GM12865 (cell line): Measurements from ENCODE around the gene NDST1.

Experiments used
- DNase-seq: peaks from one replicate; pipeline ENCODE4 v3.0.0; 2010; ENCODE audit warnings: low read depth
- H3K4me3 ChIP-seq: 2 replicates; pipeline ENCODE4 v1.5.1; 2011; ENCODE audit warnings: mild to moderate bottlenecking, low read depth, low read length, control low read depth
- TF ChIP-seq, protein P1 (sequence below): IDR thresholded peaks from 2 replicates; pipeline ENCODE4 v1.5.1; 2011; ENCODE audit warnings: low read length, control low read depth, low read depth, inconsistent platforms; ENCODE audit not compliant: insufficient read depth; ENCODE audit errors: missing control alignments

Gene NDST1

DNA sequence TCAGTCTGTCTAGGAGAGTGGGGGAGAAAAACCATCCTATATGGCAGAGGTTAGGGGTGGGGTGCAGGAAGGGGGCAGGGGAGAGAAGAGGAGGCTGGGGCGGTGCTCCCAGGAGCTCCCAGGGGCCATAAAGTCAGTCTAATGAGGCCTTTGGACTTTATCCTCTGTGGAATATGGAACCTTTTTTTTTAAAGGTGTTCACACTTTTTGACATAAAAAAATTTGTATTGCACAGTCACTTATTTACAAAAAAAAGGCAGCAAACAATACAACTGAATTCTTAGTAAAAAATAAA, 80.6 kb downstream of the NDST1 start:
- no peak for DNase-seq
- TF ChIP-seq, protein P1, sequence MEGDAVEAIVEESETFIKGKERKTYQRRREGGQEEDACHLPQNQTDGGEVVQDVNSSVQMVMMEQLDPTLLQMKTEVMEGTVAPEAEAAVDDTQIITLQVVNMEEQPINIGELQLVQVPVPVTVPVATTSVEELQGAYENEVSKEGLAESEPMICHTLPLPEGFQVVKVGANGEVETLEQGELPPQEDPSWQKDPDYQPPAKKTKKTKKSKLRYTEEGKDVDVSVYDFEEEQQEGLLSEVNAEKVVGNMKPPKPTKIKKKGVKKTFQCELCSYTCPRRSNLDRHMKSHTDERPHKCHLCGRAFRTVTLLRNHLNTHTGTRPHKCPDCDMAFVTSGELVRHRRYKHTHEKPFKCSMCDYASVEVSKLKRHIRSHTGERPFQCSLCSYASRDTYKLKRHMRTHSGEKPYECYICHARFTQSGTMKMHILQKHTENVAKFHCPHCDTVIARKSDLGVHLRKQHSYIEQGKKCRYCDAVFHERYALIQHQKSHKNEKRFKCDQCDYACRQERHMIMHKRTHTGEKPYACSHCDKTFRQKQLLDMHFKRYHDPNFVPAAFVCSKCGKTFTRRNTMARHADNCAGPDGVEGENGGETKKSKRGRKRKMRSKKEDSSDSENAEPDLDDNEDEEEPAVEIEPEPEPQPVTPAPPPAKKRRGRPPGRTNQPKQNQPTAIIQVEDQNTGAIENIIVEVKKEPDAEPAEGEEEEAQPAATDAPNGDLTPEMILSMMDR, result no peak
- H3K4me3 ChIP-seq, result no peak overlapping the region

DNA sequence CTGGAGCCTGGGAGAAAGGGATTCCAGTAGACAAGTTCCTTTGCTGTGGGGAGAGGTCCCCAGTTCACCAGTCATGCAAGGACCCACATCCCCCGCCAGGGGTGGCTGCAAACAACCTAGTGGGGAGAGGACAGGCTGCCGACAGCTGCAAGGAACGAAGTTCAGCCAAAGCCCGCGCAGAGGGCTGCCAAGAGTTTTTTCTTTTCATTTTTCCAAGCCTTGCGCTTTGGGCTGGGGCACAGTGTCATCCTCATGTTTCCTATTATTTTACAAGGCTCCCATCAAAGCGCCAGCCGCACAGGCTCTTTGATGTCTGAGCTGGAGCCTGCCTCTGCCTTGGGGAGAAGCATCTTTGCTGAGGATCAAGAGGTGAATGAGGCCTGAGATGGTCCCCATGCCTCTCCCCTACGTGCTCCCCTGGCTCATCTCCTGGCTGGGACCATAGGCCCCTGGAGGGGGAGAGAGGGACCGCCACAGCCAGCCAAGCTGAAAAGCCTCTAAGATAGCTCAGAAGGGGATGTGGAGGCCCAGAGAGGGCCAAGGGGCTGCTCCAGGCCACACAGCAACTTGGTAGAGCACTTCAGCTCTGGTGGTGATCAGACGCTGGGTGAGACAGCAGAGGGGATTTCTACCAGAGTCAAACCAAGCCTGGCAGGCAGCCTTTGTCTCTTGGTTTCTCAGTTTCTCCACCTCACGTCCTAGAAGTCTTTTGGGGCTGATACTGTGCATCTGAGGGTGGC, 82.1 kb downstream of the NDST1 start:
- TF ChIP-seq, protein P1, result no peak
- H3K4me3 ChIP-seq, result no peak overlapping the region
- peak; percentile 74 for DNase-seq

DNA sequence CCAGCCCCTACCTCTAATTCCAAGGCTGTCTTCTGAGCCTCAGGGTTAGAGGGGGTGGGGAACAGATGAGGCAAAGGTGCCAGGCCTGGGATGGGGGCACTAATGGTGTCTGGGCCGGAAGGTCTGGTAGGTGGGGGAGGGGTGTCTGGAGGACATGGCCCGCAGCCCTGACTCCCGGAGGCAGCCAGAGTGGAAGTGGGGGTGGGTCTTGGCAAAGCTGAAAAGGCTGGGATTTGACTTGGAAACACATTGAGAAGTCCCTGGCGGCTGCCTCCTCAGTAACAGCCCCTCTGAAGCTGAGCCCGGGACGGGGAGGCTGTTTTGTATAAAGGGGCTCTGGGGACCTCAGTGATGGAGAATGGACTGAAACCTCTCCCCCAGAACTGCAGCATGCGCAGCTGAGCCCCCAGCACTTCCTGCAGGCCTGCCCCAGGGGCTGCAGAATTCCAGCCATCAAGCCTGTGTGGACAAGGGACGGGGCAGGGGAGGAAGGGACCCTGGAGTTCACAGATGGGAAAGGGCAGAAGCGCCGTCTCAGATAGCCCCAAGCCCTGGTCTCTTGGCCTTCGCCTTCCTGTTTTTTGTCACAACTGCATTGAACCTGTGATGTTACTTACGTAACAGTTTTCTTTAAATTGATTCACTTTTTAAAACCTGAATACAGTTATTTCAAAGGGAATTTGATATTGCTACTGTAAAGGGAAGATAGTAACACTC, 83.2 kb downstream of the NDST1 start:
- TF ChIP-seq, protein P1, result no peak

DNA sequence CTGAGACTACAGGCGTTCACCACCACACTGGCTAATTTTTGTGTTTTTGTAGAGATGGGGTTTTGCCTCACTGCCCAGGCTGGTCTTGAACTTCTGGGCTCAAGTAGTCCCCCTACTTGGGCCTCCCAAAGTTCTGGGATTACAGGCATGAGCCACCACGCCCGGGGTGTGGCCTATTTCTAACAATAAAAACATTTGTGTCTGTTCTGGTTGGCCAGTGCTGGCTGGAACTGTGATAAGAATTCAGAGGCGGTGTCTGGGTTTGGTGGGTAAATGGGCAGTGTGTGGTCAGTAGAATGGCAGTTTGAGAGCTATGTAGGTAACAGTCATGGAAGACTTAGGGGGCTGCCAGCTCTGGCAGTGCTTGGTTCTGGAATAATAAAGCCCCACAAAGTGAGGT, 85.7 kb downstream of the NDST1 start:
- H3K4me3 ChIP-seq, result no peak overlapping the region
- TF ChIP-seq, protein P1, result no peak
- DNase-seq, result no peak

More for the DNA sequence above, 83.2 kb downstream of the NDST1 start:
- no peak for DNase-seq
- H3K4me3 ChIP-seq, result no peak overlapping the region

DNA sequence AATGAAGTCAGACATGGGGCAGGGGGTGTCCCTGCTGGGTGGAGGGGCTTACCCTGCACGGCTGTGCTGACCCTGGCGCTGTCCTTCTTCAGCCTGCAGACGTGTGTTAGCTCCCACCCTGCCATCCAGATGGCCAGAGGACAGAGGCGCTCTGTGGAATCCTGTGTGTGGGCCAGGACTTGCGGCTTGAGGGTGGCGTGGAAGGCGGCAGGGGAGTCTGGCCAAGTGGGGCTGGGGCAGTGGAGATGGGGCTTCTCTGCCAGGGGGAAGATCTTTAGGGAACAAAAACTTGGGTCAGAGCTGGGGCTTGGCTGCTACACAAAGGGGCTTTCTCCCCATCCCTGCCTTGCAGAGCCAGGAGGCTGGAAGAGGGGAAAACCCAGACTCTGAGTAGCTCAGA, 86.1 kb downstream of the NDST1 start:
- no peak for DNase-seq
- H3K4me3 ChIP-seq, result no peak overlapping the region
- TF ChIP-seq, protein P1, result no peak

DNA sequence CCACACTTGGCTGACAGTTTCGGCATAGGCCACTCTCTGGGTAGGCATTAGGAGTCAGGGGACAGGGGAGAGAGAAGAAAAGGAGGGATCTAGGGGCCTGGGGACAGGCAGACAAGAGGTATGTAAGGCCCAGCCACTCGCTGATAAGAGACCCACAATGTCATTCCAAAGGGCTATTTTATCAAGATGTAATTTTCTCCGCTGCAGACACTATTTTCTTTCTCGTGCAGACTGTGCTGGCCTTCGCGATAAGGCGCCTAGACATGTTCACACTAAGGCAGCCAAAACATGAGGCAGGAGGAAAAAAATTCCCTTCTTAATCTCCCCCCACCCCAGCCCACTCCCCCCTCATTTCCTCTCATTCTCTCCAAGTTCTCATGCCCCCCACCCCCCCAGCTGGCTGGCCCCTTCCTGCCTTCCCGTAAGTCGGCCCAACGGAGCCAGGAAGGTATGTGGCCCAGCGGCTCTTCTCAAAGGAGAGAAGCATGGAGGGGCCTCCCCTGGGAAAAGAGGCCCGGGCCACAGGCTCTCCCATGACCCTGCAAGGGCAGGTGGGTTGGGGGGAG, 87.6 kb downstream of the NDST1 start:
- no peak for DNase-seq
- TF ChIP-seq, protein P1, result no peak
- H3K4me3 ChIP-seq, result no peak overlapping the region
